Epidermal melanocyte (primary cell): Measurements from ENCODE around the gene HOXC11.

Experiments used
- DNase-seq: peaks from one replicate; pipeline ENCODE4 v3.0.0; 2011; ENCODE audit warnings: low spot score; ENCODE audit not compliant: insufficient read length

The HOXC11 gene

DNA sequence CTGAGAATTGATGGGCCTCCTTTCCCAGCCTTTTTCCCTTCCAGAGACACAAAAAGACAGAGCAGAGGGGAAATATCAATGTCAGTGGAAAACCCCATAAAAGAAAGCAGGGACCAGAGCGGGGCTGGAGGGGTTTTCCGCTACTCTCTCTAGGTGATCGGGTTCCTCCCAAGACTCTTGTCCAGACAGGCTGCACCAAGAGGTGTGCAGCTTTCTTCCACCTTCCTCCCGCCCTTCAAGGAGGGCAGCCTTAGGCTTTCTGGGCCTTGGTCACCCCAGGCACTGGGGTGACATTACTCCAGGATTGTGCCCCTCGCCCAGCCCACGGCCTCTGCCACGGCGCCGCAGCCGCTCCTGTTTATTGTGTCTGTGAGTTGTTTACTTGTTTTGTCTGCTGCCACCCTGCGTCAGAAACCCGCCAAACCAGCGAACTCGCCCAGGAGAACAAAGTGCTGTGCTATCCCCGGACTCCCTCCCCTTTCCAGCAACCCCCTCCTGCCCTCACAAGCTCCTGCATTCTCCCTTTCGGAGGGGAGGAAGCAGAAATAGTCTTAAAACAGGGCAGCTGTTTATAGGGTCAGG, 48.6 kb downstream of the HOXC11 start:
- DNase-seq: no peak

DNA sequence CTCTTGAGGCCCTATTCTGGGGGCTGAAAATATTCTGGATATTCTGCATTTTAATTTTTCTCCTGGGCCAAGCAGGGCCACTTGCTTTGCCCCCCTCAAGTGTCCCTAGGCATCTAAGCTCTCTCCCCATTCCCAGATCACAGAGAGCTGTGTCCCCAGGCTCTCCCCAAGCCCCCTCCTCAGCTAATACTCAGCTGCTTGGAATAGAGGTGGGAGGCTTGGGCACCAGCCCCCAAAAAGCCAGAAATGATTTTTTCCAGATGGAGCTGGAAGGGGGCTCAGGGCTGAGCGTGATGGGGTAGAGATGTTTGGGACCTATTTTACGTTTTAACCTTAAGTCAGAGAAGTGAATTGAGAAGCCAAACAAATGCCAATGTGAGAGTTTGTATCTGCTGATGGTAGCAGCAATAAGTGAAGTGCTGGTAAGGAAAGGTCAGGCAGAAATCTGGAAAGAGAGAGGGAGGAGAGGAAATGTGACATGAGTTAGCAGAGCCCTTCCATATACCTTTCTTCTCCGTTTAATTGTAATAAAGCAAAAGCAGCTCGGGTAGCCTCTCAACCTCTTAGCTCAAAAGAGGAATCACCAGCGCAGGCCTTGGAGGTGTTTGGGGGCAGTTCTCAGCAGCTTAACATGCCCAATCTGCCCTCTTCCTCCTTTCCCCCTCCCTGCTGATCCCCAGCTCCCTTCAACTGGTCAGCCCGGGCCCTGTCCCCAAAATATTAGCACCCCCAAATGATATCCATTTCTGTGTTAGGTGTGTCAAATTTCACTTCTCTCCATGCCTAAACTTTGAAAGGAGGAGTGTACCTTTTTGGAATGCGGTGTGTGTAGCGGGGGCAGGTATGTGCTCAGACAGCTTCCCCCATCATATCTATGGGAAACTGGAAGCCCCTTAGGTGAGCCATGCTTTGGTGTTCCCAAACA, 50.3 kb downstream of the HOXC11 start:
- DNase-seq: no peak

DNA sequence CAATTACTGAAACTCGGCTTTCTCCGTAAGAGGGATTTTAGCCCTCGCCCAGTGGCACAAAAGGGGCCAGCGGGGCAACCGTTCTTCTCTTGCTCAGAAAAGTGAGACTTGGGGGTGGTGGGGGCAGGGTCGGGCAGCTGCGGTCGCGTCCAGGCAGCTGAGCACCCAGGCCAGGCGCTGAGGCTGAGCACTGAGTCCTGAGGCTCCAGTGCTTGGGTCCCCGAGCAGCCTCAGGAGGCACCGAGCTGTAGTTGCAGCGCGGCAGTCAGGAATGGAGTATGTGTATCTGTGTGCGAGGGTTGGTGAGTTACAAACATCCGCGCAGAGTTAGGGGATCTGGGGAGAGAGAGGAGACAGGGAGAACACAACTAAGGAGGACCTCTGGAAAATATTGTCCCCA, 51.2 kb downstream of the HOXC11 start:
- no peak for DNase-seq

DNA sequence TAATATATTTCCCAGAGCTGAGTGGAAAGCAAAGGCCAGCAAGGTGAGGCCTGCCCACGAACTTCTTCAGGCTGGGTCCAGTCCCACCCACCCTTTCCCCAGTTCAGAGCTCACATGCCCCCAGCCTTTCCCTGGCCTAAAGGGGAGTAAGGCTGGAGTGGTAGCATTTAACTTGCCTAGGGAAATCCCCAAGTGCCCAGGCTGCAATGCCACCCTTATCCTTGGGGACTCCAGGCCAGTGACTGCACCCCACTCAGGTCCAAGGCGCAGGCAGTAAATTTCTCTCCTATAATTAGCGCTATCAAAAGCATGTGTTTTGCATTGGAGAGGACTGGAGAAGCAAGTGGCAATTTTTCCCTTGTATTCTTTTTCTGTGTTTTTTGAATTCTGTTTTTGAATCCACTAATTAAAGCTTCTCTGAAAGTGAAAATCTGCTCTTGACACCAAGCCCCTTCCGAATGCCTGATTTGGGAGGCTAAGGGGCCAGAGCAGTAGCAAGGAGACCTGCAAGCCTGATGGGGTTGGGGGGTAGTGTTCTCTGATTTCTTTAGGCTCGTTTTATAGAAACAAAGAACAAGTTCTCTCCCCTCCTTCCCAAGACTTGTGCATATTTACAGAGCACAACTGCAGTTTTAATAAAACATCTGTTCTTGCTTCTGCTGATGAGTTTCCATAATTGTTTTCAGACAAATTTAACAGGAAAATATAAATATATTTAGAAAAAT, 51.8 kb downstream of the HOXC11 start:
- no peak for DNase-seq

DNA sequence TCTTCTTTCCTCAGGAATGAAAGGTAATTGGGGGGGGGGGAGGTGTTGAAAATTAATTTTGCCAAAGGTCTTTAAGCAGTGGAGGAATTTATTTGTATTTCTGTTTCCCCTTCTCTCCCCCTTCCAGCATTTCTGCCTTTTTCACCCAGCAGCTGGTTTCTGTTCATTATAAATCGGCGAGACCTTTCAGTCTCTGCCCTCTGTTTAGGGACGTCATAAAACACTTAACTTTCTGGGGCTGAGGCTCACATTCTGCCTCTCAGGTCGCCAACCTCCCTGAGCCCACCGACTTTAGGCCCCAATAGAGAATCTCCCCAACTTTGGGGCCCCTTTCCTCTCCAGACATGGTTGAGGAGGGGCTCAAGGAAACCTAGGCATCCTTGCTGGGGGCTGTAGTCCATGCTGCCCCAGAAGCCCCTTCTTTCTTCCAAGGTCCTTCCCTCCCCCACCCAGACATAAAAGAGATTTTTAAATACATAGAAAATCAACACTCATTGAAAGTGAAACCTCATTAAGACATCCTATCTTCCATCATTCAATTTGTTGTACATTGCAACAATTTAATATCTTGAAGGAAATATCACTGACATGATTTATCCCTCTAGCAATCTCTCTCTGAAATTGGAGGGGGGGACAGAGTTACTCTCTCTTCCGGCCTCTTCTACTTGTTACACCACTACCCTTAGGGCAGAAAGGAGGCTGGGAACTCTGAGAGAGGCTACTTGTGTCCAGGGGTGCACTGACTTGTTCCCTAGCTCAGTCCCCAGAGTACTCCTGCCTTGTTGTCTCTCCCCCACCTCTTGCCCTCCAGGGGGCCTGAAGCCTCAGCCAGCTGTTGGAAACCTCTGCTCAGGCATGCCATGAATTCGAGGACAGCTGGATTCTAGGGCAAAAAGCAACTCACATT, 52.8 kb downstream of the HOXC11 start:
- DNase-seq: no peak

DNA sequence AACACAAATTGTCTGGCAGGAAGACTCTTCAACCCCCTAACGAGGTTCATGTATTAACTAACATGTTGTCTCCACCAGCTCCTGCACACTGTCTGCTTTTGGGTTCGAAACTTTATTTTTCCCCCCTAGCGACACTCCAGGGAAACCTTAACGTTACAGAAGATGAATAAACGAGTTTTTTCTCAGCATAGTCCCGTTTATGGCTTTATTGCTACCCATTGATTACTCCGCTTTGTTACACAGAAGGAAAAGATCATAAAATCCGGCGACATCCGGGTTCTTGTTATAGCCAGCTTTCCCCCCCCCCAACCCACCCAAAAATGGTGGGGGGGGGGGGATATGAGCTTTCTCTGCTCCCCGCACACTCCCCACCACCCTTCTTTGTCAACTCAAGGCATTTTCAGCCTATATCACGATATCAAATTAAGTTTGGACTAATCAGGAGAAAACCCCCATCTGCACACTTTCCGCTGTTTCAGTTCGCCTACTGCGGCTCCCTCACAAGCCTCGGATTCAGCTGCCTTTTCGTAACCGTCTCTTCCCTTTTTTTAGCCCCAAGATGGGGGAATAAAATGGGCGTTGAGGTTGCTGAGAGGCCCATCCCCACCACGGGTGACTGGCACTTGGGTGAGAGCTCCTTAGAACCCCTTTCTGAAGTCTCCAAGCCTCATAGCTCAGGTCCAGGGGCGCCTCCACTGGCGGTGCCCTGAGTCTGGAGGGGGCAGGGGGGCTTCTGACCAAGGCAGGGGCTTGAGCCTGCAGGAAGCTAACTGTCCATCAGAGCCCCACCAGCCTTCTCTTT, 53.9 kb downstream of the HOXC11 start:
- no peak for DNase-seq
